ENCODE data around the gene STXBP4.
"Not testable (repeated sequence)": the region's sequence is repeated elsewhere in the genome, so short reads cannot be mapped to it uniquely, and the experiment has no call there.

Gene STXBP4

DNA sequence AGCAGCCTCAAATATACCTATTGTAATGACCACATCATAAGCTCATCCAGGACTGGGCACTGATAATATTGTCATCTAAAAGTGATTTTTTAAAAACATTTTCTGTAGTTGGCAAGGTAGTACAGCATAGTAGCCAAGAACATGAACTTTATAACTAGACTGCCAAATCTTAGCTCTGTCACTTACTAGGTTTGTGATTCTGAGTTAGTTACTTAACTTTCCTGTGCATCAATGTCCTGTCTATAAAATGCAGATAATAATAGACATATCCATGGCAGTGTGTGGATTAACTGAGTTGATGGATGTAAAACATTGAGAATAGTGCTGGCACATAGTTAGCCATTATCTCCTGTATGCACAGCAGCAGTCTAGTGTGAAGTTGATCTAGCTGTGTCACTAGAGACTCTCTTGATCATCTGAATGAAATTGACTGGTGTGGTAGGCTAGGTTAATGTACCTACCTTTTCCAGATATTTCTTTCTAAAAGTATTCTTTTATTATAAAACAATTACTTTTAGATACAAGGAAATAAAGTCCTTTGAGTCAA lies 101.5 kb downstream of the STXBP4 start:
- no peak overlapping the region for H3K4me3 ChIP-seq (ENCODE audit: low read depth, low read length)
- DNase-seq (ENCODE audit: low read depth): no peak
- TF ChIP-seq, protein P1, sequence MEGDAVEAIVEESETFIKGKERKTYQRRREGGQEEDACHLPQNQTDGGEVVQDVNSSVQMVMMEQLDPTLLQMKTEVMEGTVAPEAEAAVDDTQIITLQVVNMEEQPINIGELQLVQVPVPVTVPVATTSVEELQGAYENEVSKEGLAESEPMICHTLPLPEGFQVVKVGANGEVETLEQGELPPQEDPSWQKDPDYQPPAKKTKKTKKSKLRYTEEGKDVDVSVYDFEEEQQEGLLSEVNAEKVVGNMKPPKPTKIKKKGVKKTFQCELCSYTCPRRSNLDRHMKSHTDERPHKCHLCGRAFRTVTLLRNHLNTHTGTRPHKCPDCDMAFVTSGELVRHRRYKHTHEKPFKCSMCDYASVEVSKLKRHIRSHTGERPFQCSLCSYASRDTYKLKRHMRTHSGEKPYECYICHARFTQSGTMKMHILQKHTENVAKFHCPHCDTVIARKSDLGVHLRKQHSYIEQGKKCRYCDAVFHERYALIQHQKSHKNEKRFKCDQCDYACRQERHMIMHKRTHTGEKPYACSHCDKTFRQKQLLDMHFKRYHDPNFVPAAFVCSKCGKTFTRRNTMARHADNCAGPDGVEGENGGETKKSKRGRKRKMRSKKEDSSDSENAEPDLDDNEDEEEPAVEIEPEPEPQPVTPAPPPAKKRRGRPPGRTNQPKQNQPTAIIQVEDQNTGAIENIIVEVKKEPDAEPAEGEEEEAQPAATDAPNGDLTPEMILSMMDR (IDR thresholded peaks at IDR 0.05; ENCODE audit: insufficient read depth, low read depth, low read length, missing control alignments): no peak

DNA sequence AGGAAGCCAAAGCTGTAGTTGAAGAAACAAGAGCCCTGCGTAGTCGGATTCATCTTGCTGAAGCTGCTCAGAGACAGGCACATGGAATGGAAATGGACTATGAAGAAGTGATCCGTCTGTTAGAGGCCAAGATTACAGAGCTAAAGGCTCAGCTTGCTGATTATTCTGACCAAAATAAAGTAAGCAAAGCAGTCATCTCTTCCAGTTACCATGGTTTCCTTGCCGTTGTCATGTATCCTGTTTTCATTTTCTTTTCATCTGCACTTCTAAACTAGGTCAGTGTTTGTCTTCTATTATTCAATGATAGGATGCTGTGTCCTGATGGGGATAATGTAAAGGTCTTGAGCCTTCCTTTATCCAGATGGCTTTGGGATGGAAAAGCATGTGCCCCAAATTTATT lies 104.3 kb downstream of the STXBP4 start:
- peak; percentile 47 for DNase-seq (ENCODE audit: low read depth)
- TF ChIP-seq, protein P1 (IDR thresholded peaks at IDR 0.05; ENCODE audit: insufficient read depth, low read depth, low read length, missing control alignments): no peak
- H3K4me3 ChIP-seq (ENCODE audit: low read depth, low read length): no peak overlapping the region

DNA sequence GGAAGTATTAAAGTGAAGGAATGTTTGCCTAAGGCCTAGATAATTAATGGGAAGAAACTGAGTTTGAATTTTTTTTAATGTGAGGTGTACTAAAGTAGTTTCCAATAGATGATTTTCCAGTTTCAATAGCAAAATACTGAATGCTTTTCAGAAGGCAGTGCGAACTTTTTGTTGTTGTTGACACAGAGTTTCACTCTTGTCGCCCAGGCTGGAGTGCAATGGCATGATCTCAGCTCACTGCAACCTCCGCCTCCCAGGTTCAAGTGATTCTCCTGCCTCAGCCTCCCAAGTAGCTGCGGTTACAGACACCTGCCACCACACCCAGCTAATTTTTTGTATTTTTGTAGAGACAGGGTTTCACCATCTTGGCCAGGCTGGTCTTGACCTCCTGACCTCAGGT lies 104.9 kb downstream of the STXBP4 start:
- H3K4me3 ChIP-seq (ENCODE audit: low read depth, low read length): not testable (repeated sequence)

DNA sequence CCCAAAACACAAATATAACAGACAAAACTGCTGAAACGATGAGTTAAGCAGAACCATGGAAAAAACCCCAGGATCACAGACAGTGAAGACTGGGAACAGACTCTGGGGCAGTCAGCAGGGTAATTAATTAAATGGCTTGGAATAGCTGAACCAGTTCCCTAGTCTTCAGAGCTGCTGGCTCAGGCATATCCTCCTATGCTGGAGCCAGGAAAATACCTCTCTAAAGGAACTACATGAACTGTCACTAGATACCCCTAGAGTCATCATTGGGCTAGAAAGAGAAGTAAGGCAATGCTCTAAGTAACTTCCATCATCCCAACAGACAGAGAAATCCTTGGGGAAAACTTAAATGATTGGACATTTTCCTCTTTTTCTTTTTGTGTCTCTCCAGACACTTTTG lies 113.0 kb downstream of the STXBP4 start:
- TF ChIP-seq, protein P1 (IDR thresholded peaks at IDR 0.05; ENCODE audit: insufficient read depth, low read depth, low read length, missing control alignments): no peak
- no peak overlapping the region for H3K4me3 ChIP-seq (ENCODE audit: low read depth, low read length)
- no peak for DNase-seq (ENCODE audit: low read depth)

More for the DNA sequence above, 104.9 kb downstream of the STXBP4 start:
- DNase-seq (ENCODE audit: low read depth): not testable (repeated sequence)

DNA sequence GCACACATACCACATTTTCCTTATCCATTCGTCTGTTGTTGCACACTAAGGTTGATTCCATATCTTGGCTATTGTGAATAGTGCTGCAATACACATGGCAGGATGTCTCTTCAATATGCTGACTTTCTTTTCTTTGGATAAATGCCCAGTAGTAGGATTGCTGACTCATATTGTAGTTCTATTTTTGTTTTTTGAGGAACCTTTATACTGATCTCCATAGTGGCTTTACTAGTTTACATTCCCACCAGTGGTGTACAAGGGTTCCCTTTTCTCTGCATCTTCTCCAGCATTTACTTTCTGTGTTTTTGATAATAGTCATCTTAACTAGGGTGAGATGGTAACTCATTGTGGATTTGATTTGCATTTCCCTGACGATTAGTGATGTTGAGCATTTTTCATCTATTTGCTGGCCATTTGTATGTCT lies 118.1 kb downstream of the STXBP4 start:
- TF ChIP-seq, protein P1 (IDR thresholded peaks at IDR 0.05; ENCODE audit: insufficient read depth, low read depth, low read length, missing control alignments): no peak
- DNase-seq (ENCODE audit: low read depth): no peak
- no peak overlapping the region for H3K4me3 ChIP-seq (ENCODE audit: low read depth, low read length)

DNA sequence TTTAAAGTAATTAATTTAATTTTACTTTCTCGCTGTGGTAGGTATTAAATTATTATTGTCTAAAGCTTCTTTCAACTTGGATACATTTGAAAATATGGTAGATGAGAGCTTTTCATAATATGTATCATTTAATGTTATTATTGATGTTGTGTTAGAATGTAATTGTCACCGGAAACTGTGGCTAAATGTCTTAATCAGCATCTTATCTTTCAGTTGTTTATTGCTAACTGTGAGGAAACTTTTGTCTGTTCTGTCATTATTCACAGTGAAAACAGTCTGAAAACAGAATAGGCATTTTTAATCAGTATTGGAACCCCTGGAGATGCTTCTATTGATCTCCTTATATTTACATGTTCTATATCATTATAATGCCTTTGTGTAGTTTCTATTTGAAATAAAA lies 120.7 kb downstream of the STXBP4 start:
- TF ChIP-seq, protein P1 (IDR thresholded peaks at IDR 0.05; ENCODE audit: insufficient read depth, low read depth, low read length, missing control alignments): no peak
- H3K4me3 ChIP-seq (ENCODE audit: low read depth, low read length): no peak overlapping the region
- DNase-seq (ENCODE audit: low read depth): no peak

DNA sequence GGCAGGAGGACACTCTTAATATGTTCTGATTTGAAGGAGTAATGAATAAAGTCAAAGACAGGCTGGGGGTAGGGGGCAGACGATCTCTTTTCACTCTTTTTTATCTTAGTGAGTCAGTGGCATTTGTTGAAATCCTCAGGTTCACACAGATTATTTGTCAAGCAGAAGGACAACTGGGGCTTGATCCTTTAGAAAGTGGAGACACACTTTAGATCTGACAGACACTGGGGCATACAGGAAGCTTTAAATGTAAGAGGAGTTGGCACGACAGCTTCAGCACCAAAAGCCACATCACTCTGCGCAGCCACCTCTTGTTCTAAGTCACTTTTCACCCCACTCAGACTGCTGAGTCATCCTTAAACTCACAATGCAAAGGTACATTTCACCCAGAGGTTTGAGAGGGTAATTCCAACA lies 121.5 kb downstream of the STXBP4 start:
- TF ChIP-seq, protein P1 (IDR thresholded peaks at IDR 0.05; ENCODE audit: insufficient read depth, low read depth, low read length, missing control alignments): no peak
- H3K4me3 ChIP-seq (ENCODE audit: low read depth, low read length): no peak overlapping the region
- peak; percentile 90 for DNase-seq (ENCODE audit: low read depth)
